Germinal center (tissue), 1 donor: ENCODE measurements around the gene CELF6.

ENCODE experiments used
- DNase-seq: peaks from one replicate; pipeline ENCODE4 v3.0.0; 2012; ENCODE audit warnings: mixed read lengths, low spot score

Gene CELF6

GRCh38 chr15:72271895-72272212 lies 48.1 kb downstream of the CELF6 start:
- no peak for DNase-seq

- DNase-seq, result no peak
These were observed 48.7 kb downstream of the CELF6 start for GRCh38 chr15:72271221-72271620.

- DNase-seq, result no peak
These were observed 50.2 kb downstream of the CELF6 start for GRCh38 chr15:72269739-72270138.

GRCh38 chr15:72265031-72265430 lies 54.9 kb downstream of the CELF6 start:
- DNase-seq, result no peak

DNA sequence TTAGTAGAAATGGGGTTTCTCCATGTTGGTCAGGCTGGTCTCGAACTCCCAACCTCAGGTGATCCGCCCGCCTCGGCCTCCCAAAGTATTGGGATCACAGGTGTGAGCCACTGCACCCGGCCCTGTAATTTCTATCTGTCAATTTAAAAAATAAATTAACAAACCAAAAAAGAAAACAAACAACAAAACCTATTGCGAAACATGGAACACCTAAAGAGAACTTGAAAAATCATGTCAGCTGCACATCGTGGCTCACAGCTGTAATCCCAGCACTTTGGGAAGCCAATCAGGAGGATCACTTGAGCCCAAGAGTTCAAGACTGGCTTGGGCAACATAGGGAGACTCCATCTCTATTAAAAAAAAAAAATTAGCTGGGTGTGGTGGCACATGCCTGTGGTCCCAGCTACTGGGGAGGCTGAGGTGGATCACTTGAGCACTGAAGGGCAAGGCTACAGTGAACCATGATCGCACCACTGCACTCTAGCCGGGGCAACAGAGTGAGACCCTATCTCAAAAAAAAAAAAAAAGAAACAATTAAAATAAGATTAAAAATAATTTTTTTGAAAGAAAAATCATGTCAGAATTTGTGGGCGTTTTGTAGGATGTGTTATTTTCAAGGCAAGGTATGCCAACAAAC lies 67.2 kb downstream of the CELF6 start:
- DNase-seq, result no peak

DNA sequence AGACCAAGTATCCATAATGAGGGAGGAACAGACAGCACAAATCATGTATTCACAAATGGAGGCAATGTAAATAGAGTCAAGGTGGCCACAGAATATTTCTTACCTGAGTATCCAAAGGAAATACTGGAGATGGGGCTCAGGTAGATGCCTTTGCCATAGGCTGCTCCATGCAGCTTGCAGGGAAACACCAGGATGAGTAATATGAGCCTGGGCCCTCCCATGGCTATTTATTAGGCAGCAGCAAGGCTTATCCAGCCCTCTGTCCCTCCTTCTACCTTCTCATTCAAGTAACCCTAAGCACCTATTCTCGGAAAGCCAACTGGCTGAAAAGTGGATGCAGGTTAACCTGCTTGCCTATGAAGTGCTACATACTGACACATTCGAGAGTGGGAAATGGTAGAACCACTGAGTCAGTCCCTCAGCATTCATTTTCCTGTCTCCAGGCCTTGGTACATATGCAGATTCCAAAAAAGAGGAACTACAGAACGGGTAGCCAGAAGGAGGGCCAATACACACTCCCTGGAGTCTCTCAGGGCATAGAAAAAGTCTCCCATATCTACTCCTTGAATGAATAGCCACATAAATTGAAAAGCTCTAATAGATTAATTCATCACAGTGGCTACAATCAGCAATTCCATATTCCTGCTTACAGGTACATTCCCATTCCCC lies 70.7 kb downstream of the CELF6 start:
- no peak for DNase-seq

DNA sequence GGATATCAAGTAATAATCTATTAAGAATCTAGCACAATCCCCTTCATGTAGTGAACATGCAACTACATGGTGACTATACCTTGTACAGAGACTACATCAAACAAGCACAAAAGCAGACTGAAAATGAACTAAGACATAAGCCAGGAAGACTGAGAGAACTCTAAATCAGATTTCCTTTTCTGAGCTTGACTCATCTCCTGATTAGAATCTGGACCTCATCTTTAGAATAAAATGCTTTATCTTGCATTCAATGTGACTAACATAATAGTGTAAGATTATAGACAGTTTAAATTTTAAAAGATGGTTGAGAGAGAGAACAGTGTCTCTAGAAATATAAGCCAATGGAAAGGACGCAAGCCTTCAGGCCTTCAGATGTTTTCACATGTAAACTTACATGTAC lies 71.4 kb downstream of the CELF6 start:
- no peak for DNase-seq

DNA sequence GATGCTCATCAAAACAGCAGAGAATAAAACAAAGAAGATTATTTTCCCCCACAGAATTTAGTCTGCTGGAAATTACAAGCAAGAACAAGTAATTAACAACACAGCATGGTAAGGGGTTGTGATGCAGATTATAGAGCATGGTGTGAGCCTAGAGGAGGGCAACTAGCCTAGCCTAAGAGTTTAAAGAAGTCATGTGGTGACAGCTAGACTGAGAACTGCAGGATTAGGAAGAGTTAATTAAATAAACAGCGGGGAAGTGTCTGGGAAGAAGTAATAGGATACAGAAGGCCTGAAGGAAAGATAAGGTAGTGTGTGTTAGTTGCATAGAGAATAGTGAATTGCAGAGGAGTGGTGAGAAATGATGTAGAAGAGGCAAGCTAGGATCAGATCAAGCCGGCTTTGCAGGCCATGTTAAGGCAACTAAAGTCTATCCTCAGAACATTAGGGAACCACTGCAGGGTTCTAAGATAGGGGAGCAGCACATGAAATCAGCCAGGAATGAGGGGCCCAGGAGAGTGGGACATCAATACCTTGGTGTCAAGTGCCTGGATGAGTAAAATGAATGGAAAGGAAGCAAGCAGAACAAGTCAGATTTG lies 77.1 kb downstream of the CELF6 start:
- no peak for DNase-seq

DNA sequence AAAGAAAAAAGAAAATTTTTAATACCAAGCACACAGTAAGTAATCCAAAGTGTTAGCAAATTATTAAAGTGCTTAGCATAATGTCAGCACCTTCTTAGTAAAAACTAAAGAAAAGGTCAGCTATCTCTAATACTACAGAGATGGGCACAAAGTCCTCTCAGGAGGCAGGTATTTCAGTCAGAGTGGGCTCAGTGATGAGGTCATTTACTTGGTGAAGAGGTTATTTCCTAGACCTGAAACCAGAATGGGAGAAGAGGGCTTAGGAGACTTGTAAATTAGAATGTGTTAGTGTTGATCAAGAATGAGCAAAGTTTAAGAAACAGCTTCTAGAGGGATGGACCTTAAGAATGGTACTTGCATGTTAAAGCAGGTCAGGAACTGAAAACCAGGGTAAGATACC lies 80.3 kb downstream of the CELF6 start:
- no peak for DNase-seq

GRCh38 chr15:72238586-72238985 lies 81.4 kb downstream of the CELF6 start:
- DNase-seq, result no peak

- no peak for DNase-seq
These were observed 82.1 kb downstream of the CELF6 start for GRCh38 chr15:72237853-72238224.

DNA sequence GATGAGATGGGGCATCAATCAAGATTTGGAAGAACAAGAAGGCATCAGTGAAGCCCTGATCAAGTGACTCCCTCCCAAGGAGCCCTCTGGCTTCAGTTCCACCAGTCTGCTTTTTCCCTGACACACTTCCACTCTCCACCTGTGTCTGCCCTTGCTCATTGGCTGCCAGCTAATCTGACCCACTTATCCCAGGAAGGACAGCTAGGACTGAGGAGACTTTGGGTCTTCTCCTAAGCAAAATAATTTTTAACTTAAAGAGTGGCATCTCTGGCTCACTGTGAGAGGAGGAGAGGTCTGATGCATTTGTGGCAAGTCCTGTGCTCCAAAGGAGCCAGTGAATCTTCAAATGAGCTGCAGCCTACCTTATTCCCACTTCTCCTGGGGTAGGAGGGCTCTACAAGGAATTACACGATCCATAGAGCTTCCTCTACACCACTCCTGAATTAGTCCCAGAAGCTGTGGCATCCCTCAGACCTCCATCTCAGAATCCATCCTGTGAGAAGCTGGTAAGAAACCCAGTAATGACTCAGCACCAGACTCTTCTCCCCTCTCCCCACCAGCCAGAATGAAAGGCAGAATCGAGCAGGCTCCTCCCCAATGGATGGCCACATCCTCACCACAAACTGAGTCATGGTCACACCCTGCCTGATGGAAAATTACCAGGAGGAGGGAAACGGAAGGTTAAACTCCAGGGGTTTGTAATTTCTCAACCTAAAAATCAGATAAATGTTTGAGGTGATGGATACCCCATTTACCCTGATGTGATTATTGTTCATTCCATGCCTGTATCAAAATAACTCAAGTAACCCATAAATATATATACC lies 82.7 kb downstream of the CELF6 start:
- DNase-seq, result no peak

DNA sequence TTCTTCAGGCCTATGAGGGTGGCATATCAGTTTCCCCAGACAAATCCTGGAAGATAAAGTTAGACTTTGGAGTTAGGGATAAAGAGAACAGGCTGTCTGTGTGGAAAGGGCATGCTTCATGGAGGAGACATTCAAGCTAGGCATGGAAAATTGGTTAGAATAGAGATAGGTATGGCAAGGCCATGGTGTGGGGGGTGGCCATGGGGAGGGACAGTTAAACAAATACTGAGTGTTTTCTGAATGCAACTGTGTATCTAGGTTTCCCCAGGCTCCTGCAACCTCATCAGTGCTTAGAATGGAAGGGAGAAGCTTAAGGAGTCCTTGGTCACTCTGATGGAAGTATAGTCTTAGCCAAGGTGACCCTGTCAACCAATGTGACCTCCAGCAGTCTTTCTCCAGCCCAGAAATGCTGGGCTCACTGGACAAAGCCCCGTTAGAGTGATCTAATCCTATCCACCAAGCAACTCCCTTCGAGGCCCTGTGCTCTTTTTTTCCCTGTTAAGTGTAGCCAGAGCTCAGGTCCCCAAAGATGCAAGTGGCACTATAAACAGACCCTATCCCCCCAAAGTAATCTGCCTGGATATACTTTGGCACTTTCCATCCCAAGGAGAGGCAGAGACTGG lies 83.5 kb downstream of the CELF6 start:
- no peak for DNase-seq

DNA sequence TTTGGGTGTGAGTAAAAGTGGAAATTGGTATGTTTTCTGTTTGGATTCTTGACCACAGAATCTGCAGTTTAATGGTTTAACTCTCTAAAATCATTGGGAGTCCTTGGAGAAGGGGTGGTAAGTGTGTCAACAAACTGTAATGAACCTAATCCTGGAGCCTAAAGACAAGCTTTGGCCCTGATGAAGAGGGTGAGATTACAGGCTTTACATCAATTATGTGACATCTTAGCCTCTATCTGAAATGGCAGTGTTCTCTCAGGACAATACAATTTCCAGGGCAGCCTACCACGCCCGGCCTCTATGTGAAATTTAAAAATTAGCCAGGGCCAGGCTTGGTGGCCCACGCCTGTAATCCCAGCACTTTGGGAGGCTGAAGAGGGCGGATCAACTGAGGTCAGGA lies 84.7 kb downstream of the CELF6 start:
- DNase-seq, result no peak
